ENCODE data around the gene CENPA. TPM values are rescaled to one million over a fixed set of nuclear protein-coding genes. Genes with fewer than 3 reads are reported as not detected.

Gene CENPA
- polyA plus RNA-seq, 1 of the 3 experiments (the other 2 are of a cell fraction) = 19.5 TPM

DNA sequence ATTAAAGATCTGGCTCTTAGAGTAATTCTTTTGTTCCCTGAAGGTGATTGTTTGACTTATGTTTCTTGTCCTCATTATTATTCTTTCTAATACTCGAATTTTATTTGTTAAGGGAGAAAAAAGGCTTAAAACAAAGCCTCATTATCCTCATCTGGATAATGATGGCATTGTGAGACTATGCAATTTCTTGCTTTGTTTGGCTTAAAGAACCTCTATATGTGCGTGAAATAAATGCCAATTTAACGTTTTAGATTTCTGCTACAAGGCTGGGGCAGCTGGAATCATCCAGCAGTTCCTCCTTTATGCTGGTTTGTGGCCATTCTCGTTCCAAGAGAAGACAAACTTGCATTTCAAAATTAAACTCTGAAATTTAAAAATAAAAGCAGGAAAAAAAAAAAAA is 57.2 kb downstream of the CENPA start (continued):
- TF ChIP-seq, protein P1, sequence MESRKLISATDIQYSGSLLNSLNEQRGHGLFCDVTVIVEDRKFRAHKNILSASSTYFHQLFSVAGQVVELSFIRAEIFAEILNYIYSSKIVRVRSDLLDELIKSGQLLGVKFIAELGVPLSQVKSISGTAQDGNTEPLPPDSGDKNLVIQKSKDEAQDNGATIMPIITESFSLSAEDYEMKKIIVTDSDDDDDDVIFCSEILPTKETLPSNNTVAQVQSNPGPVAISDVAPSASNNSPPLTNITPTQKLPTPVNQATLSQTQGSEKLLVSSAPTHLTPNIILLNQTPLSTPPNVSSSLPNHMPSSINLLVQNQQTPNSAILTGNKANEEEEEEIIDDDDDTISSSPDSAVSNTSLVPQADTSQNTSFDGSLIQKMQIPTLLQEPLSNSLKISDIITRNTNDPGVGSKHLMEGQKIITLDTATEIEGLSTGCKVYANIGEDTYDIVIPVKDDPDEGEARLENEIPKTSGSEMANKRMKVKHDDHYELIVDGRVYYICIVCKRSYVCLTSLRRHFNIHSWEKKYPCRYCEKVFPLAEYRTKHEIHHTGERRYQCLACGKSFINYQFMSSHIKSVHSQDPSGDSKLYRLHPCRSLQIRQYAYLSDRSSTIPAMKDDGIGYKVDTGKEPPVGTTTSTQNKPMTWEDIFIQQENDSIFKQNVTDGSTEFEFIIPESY (IDR thresholded peaks at IDR 0.05; ENCODE audit: borderline replicate concordance, low read depth) = no peak
- TF ChIP-seq JUND (IDR thresholded peaks at IDR 0.05) = no peak
- TF ChIP-seq FOXM1 (IDR thresholded peaks at IDR 0.05; ENCODE audit: low read depth) = no peak
- TF ChIP-seq, protein P2, sequence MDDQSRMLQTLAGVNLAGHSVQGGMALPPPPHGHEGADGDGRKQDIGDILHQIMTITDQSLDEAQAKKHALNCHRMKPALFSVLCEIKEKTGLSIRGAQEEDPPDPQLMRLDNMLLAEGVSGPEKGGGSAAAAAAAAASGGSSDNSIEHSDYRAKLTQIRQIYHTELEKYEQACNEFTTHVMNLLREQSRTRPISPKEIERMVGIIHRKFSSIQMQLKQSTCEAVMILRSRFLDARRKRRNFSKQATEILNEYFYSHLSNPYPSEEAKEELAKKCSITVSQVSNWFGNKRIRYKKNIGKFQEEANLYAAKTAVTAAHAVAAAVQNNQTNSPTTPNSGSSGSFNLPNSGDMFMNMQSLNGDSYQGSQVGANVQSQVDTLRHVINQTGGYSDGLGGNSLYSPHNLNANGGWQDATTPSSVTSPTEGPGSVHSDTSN (IDR thresholded peaks at IDR 0.05) = no peak
- TF ChIP-seq SIN3A (IDR thresholded peaks at IDR 0.05; ENCODE audit: borderline replicate concordance, low read depth, low read length) = no peak

Other genes starting within 250 kb of the CENPA start
- gene CIB4, start 144.7 kb upstream of the CENPA start, polyA plus RNA-seq (2012; rRNA removed) = not detected in 2 replicates
- gene KCNK3, start 93.3 kb upstream of the CENPA start, polyA plus RNA-seq (2012; rRNA removed) = 0.16 and 0.31 TPM in 2 replicates
- gene SLC35F6, start 21.8 kb upstream of the CENPA start, polyA plus RNA-seq (2012; rRNA removed) = 15.9 and 16.0 TPM in 2 replicates
- 0.79 and 1.8 TPM in 2 replicates for gene DPYSL5, start 62.1 kb downstream of the CENPA start, polyA plus RNA-seq (2012; rRNA removed)
- gene MAPRE3, start 184.6 kb downstream of the CENPA start, polyA plus RNA-seq (2012; rRNA removed) = 20.2 and 24.4 TPM in 2 replicates
- 69.4 and 80.2 TPM in 2 replicates for gene TMEM214, start 246.9 kb downstream of the CENPA start, polyA plus RNA-seq (2012; rRNA removed)

All from SK-N-SH (cell line).